SKM-1 (cell line): ENCODE data around the gene EPM2AIP1.
A peak's percentile ranks its signal among the peaks of the same experiment; 100 is the strongest.
"Not testable (repeated sequence)": the region's sequence is repeated elsewhere in the genome, so short reads cannot be mapped to it uniquely, and the experiment has no call there.

Experiments used
- DNase-seq: peaks from one replicate; lab custom pipeline; 2025; ENCODE audit not compliant: unreplicated experiment; lab: John Stamatoyannopoulos, UW

Gene EPM2AIP1

DNA sequence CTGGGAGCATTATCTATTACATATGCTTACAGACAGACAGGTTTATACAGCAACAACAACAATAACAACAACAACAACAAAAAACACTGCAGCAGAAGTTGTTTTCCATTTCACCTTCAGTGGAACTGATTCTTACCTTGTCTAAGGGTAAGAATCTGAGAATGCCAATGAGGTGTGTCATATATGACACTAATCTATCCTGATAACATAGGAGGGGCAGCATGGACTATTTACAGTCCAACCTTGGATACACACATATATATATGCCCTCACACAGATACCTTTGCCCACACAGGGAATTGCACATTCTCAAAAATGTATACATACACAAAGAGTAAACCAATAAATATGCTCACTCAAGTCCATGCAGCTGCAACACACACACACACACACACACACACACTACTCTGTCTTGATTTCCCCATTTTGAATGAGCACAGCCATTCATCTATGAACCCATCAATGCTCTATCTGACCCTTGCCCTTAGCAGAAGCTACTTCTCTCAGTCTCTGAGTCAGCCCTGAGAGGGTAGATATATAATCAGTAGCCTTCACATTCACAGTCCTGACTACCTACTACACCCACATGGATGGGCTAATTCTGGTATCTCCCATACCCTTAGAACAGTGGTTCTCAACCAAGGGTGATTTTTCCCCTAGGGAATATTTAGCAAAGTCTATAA lies 38.3 kb downstream of the EPM2AIP1 start:
- DNase-seq, result no peak

DNA sequence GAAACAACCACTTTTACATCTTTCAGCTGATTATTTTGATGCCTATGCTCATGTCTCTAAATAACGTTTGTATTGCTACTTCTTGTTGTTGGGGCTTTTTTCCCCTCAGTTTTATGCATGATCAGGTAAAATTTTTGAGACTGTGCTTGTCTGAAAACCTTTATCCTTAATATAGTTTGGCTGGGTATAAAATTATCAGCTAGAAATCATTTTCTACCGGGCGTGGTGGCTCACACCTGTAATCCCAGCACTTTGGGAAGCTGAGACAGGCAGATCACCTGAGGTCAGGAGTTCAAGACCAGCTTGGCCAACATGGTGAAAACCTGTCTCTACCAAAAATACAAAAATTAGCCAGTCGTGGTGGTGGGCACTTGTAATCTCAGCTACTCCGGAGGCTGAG lies 45.1 kb downstream of the EPM2AIP1 start:
- not testable (repeated sequence) for DNase-seq

DNA sequence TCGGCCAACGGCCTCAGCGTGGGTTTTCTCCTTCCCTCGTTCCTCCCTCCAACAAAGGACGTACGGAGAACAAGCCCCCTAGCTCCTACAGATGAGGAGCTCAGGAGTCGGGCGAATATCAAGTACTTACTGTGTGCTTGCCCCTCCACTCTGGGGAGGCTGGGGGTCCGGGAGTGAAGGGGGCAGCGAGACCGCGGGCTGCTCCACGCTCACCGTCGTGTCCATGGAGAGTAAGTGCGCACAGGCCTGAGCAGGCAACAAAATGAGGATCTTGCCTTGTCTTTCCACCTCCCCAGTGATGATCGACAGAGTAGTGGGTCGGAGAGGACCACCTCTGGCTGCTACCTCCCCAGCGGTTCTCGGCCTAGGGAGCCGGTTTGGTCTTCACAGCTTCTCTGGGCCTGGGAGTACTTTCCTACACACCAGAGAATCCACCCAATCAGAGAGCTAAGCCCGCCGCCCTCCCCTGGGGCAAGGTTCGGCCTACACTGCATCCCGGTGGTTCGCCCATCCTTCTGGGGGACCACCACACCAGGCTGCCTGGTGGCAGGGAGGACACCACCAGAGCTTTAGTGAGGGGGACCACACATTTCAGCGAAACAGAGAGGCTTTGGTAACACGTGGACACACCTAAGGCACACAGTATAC lies 47.5 kb downstream of the EPM2AIP1 start:
- no peak for DNase-seq

DNA sequence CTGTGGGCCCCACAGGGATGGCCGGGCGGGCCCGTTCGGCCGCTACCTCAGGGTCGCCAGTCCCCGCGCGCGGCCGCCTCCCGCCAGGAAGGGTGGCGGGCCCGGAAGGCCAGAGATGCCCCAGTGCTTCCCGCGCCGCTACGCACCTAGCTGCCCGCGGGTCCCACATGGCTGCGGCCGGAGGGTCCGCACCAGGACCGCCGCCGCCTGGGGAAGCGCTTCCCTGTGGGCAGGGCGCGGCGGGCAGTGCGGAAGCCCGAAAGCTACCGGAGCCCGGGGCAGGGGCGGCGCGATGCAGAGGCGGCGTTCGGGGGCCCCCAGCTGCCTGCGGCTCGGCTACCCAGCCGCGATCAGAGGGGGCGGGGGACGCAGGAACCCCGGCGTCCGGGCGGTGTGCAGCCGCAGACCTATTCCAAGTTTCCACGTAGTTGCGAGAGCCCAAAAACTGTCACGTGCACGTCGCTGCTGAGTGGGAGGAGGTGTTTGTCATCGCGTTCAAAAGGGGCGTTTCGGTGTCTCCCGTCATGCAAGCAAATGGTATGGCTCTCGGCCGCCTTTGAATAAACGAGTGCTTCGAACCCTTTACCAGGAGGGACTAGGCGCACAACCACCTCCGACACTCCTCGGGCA lies 48.2 kb downstream of the EPM2AIP1 start, which contains the start of gene TRANK1:
TSS of gene TRANK1 (minus strand) at position 414 of the 630 bp plus-strand sequence. CDS start at position 169, 245 bp downstream.
- DNase-seq, result peak; percentile 38

DNA sequence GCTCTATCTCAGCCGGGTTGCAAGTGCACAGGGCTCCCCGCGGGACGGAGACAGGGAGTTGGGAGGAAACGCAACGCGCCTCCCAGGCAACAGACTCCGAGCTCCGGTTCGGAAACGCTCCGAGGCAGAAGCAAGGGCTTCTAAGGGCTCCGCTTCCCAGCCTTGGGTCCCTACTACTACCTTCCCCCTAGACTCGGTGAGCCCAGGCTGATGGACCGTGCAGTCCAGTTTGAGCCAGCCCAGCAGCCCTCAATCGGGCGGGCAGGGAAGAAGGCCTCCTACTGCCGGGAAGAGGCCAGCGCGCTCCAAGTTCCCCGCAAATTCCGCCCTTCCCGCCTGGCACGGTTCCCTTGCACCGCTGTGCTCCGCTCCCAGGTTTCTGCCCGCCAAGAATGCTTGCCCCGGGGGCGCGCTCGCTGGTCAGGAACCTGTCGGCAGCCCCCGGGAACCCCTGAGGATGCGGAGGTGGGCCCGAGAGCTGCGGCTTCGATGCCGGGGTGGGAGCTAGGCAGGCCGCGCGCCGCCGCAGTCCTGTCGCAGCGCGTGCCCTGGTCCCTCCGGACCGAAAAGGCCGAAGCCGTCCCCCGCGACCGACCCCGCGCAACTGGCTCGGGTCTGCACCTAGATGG lies 48.8 kb downstream of the EPM2AIP1 start:
- no peak for DNase-seq

DNA sequence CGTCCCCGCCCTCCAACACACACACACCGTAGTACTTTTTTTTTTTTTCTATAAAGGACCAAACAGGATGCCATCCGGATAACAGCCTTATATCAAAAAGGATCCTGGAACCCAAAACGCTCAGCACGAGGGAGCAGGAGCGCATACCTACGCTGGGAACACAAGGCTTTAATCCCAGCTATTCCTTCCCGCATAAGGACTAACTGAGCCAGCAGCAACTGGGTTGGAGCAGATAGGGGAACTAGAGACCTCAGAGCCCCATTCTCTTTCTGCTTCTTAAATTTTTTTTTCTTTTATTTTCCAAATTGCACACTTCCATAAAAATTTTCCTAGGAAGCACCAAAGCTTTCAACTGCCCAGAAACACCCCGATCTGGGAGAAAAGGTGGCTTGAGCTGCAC lies 49.3 kb downstream of the EPM2AIP1 start:
- no peak for DNase-seq

DNA sequence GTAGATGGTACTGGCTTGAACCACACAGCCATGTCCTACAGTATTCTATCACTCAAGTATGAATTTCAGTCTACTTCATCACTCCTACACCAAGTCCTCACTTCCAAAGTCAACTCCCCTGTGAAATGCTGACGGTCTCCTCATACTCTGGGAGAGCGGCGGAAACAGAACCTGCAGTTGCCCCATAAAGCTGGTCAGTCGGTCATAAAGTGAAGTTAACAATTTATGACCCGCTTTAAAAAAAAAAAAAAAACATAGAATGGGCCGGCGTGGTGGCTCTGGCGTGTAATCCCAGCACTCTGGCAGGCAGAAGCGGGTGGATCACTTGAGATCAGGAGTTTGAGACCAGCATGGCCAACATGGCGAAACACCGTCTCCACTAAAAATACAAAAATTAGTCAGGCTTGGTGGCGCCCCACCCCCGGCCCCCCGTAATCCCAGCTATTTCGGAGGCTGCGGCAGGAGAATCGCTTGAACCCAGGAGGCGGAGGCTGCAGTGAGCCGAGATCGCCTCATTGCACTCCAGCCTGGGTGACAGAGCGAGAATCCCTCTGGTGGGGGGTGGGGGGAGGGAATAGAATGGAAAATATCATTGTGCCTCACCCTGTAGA lies 50.2 kb downstream of the EPM2AIP1 start:
- DNase-seq, result no peak

DNA sequence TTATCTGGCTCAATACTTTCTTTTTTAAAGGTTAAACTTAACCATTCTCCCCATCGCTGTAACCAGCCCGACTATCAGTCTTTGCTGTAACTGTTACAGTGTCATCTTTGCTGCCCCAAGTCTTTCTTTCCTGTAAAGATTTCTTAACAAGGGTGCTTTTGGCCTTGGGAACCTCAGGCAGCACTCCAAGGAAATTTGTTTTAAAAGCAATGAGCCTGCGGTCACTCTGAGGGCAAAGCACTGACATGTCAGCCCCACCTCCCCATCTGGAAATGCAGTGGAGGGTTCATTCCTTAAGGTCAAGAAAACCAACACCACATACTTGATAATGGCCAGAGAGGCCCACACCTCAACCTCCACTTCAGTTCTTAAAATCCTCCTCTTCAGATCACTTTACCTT lies 51.3 kb downstream of the EPM2AIP1 start:
- no peak for DNase-seq

DNA sequence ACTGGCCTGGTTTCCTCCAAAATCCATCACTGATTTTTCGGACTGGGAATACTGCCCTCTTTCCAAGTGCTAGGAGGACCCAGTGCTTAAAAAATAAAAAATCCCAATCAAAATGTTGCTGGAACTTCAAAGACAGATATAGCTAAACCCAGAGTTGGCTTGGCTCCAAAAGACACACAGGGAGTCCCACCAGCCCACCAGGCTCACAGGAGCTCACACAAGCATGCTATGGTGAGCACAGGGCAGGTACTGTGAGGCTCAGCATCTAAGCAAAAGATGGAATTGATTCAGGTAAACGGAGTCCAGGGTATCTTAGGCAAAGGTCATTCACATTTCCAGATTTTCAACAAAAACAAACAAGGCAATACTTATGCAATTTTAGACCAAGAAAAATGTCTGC lies 51.8 kb downstream of the EPM2AIP1 start:
- no peak for DNase-seq

DNA sequence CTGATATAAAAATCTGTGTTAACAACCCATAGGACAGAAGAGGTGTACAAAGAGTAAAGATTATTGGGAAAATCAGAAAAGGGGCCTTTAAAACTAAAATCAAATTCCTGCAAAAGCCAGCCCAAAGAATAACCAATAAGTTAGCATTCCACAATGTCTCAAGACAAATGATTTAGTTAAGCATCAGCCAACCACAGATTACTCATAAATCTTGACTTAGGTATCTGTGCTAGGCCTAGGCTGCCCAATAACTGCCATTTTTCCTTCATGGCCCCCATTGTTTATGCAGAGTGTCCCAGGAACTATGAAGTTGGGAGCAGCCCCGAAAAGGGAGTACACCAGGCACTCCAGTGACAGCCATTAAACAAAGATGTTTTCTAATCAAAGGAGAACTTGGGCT lies 55.4 kb downstream of the EPM2AIP1 start:
- no peak for DNase-seq
